ENCODE data around the gene CDYL. TPM values are rescaled to one million over a fixed set of nuclear protein-coding genes. Genes with fewer than 3 reads are reported as not detected.
A peak's percentile ranks its signal among the peaks of the same experiment; 100 is the strongest.

CDYL gene
- total RNA-seq, 2 experiments from 2014 or later, result 31.1 to 31.2 TPM

DNA sequence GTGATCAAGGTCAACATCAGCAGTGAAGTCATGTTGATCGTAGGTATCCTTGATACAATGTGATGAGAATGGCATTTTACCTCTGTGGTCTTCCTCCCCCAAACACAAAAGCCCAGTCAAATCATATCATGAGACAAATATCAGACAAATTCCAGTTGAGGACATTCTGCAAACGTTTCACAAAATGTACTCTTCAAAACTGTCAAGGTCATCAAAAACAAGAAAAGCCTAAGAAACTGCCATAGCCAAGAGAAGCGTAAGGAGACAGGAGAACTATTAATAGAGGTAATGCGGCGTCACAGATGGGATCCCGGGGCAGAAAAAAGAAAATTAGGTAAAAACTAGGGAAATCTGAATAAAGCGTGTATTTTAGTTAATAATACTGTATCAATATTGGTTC is 7.4 kb upstream of the CDYL start:
- H3K36me3 Mint-ChIP-seq (ENCODE audit: low read depth), result no peaks in the 10 kb centered on the region
- POLR2A ChIA-PET, result no interaction called here
- DNase-seq, result no peak
- H3K4me1 Mint-ChIP-seq (ENCODE audit: low read depth), result peaks cover 12% of the 10 kb centered on the region
- intact Hi-C loops (cut with micrococcal nuclease), result no loop called here
- H3K27ac Mint-ChIP-seq, result no peak overlapping the region
- H3K4me3 Mint-ChIP-seq, result no peak overlapping the region
- TF ChIP-seq, protein P1, sequence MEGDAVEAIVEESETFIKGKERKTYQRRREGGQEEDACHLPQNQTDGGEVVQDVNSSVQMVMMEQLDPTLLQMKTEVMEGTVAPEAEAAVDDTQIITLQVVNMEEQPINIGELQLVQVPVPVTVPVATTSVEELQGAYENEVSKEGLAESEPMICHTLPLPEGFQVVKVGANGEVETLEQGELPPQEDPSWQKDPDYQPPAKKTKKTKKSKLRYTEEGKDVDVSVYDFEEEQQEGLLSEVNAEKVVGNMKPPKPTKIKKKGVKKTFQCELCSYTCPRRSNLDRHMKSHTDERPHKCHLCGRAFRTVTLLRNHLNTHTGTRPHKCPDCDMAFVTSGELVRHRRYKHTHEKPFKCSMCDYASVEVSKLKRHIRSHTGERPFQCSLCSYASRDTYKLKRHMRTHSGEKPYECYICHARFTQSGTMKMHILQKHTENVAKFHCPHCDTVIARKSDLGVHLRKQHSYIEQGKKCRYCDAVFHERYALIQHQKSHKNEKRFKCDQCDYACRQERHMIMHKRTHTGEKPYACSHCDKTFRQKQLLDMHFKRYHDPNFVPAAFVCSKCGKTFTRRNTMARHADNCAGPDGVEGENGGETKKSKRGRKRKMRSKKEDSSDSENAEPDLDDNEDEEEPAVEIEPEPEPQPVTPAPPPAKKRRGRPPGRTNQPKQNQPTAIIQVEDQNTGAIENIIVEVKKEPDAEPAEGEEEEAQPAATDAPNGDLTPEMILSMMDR (IDR thresholded peaks at IDR 0.05), result no peak
- no peaks in the 10 kb centered on the region for H3K27me3 Mint-ChIP-seq
- CTCF ChIA-PET, result interaction anchor here (1.0 kb wide), 1 partner anchor 171 kb away, joined by 3 read pairs; no protein-coding TSS in a partner anchor
- no peak for ATAC-seq
- peaks cover 3% of the 10 kb centered on the region for H3K9me3 Mint-ChIP-seq

GRCh38 chr6:4772750-4773149 is 3.5 kb upstream of the CDYL start:
- ATAC-seq (no peak), DNase-seq (no peak)
- intact Hi-C loops (cut with micrococcal nuclease), result no loop called here
- Mint-ChIP-seq H3K27me3 (no peaks in the 10 kb centered on the region), H3K36me3 (ENCODE audit: low read depth) (peaks cover 4% of the 10 kb centered on the region), H3K9me3 (peaks cover 5% of the 10 kb centered on the region), H3K27ac (no peak overlapping the region), H3K4me3 (no peak overlapping the region), H3K4me1 (ENCODE audit: low read depth) (peaks cover 28% of the 10 kb centered on the region)
- TF ChIP-seq, protein P1 (IDR thresholded peaks at IDR 0.05), result no peak
- ChIA-PET CTCF (no interaction called here), POLR2A (no interaction called here)

DNA sequence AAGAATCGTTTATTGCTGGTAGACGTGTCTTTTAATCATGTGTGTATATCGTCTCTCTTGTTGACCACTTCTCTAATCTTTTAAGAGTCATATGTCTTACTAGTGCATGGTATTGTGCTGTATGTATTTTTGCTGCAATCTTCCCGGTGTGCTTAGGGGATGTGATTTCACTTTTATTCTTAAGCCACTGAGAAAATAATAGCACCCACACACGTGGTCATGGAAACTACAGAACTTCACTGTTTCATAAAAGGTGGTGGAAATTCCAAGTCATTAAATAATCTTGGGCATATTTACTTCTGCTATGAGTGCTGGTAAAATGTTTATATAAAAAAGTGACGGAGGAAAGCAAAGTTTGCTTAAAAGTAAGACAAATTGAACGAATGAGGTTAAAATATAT is 3.0 kb upstream of the CDYL start:
- DNase-seq, result peak; percentile 29
- no peak overlapping the region for H3K4me3 Mint-ChIP-seq
- intact Hi-C loops (cut with micrococcal nuclease), result no loop called here
- ATAC-seq, result no peak
- POLR2A ChIA-PET, result no interaction called here
- H3K27me3 Mint-ChIP-seq, result no peaks in the 10 kb centered on the region
- peaks cover 8% of the 10 kb centered on the region for H3K36me3 Mint-ChIP-seq (ENCODE audit: low read depth)
- CTCF ChIA-PET, result no interaction called here
- H3K27ac Mint-ChIP-seq, result no peak overlapping the region
- TF ChIP-seq, protein P1 (IDR thresholded peaks at IDR 0.05), result no peak
- H3K4me1 Mint-ChIP-seq (ENCODE audit: low read depth), result peaks cover 32% of the 10 kb centered on the region
- H3K9me3 Mint-ChIP-seq, result peaks cover 10% of the 10 kb centered on the region

DNA sequence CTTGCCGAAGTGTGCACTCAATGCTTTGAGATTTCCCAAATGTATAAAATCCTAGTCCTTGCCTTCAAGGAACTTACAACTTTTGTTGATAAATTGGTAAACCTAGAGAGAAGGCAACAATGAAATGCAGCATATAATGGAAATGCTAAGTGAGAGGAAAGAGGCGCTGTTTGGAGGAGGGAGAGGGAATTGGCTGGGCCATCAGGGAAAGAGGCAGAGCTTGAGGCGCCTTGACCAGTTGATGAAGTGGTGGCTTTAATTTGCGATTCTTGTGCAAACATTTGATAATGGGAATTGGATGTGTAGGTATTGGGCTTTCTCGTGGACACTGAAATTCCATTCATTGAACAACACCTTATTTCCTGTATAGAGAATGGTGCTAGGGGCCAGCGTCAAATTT is 1.9 kb upstream of the CDYL start:
- Mint-ChIP-seq H3K9me3 (peaks cover 21% of the 10 kb centered on the region), H3K36me3 (ENCODE audit: low read depth) (peaks cover 19% of the 10 kb centered on the region), H3K27ac (peak overlapping the region; percentile 67), H3K4me1 (ENCODE audit: low read depth) (peaks cover 43% of the 10 kb centered on the region), H3K27me3 (no peaks in the 10 kb centered on the region), H3K4me3 (peak overlapping the region; percentile 67)
- ChIA-PET CTCF (no interaction called here), POLR2A (no interaction called here)
- intact Hi-C loops (cut with micrococcal nuclease), result no loop called here
- DNase-seq (no peak), ATAC-seq (no peak)
- TF ChIP-seq, protein P1 (IDR thresholded peaks at IDR 0.05), result no peak

GRCh38 chr6:4774715-4775493 is 1.3 kb upstream of the CDYL start:
- ChIA-PET POLR2A (no interaction called here), CTCF (no interaction called here)
- Mint-ChIP-seq H3K27ac (peak overlapping the region; percentile 67), H3K4me3 (peak overlapping the region; percentile 67), H3K4me1 (ENCODE audit: low read depth) (peaks cover 48% of the 10 kb centered on the region), H3K27me3 (no peaks in the 10 kb centered on the region), H3K9me3 (peaks cover 23% of the 10 kb centered on the region), H3K36me3 (ENCODE audit: low read depth) (peaks cover 21% of the 10 kb centered on the region)
- ATAC-seq, result no peak
- intact Hi-C loops (cut with micrococcal nuclease), result no loop called here
- peak; percentile 27 for DNase-seq
- TF ChIP-seq, protein P1 (IDR thresholded peaks at IDR 0.05), result no peak

All from activated CD8-positive, alpha-beta T cell treated with anti-CD3 and anti-CD28 coated beads for 36 hours (primary cell).